Activated CD8-positive, alpha-beta memory T cell treated with anti-CD3 and anti-CD28 coated beads, Interleukin-2, amount 50 U/mL, for 4 hours (primary cell): ENCODE data around the gene BCAR3.
"Not testable (repeated sequence)": the region's sequence is repeated elsewhere in the genome, so short reads cannot be mapped to it uniquely, and the experiment has no call there.

ENCODE experiments used
- DNase-seq: peaks from one replicate; pipeline ENCODE4 v3.0.0-alpha.2; 2020

BCAR3 gene

GRCh38 chr1:93573940-93574469 lies 107.6 kb downstream of the BCAR3 start:
- no peak for DNase-seq

- no peak for DNase-seq
These were observed 109.9 kb downstream of the BCAR3 start for GRCh38 chr1:93571623-93572310.

- DNase-seq = no peak
These were observed 112.1 kb downstream of the BCAR3 start for GRCh38 chr1:93569489-93569888.

- DNase-seq = no peak
These were observed 114.2 kb downstream of the BCAR3 start for GRCh38 chr1:93567255-93567918.

GRCh38 chr1:93566227-93566626 lies 115.4 kb downstream of the BCAR3 start:
- DNase-seq = no peak

GRCh38 chr1:93565496-93566206 lies 116.0 kb downstream of the BCAR3 start:
- no peak for DNase-seq

- no peak for DNase-seq
These were observed 121.9 kb downstream of the BCAR3 start for GRCh38 chr1:93559695-93560094.

- DNase-seq = no peak
These were observed 122.6 kb downstream of the BCAR3 start for GRCh38 chr1:93559045-93559444.

GRCh38 chr1:93556291-93556690 lies 125.3 kb downstream of the BCAR3 start:
- no peak for DNase-seq

- no peak for DNase-seq
These were observed 126.5 kb downstream of the BCAR3 start for GRCh38 chr1:93554883-93555872.

GRCh38 chr1:93553886-93554490 lies 127.6 kb downstream of the BCAR3 start:
- not testable (repeated sequence) for DNase-seq

GRCh38 chr1:93552741-93553455 lies 128.7 kb downstream of the BCAR3 start:
- no peak for DNase-seq

GRCh38 chr1:93549811-93550210 lies 131.8 kb downstream of the BCAR3 start:
- DNase-seq = no peak

- no peak for DNase-seq
These were observed 132.5 kb downstream of the BCAR3 start for GRCh38 chr1:93549131-93549530.

GRCh38 chr1:93546162-93546863 lies 135.3 kb downstream of the BCAR3 start:
- DNase-seq = no peak

GRCh38 chr1:93542398-93542797 lies 139.2 kb downstream of the BCAR3 start:
- no peak for DNase-seq

- no peak for DNase-seq
These were observed 140.6 kb downstream of the BCAR3 start for GRCh38 chr1:93541045-93541444.

- DNase-seq = no peak
These were observed 143.7 kb downstream of the BCAR3 start for GRCh38 chr1:93537924-93538323.

- no peak for DNase-seq
These were observed 144.2 kb downstream of the BCAR3 start for GRCh38 chr1:93537396-93537795.

- DNase-seq = no peak
These were observed 148.0 kb downstream of the BCAR3 start for GRCh38 chr1:93533677-93534076.
